WTC11 (cell line): ENCODE results near the gene ZNF76. TPM values are rescaled to one million over a fixed set of nuclear protein-coding genes. Genes with fewer than 3 reads are reported as not detected.

Experiments used
- ATAC-seq: fragments of 200-7000 bp; cut with Tn5 transposase; 2 replicates; pipeline ENCODE4 v1.10.0; 2021; ENCODE audit warnings: mild to moderate bottlenecking, moderate library complexity
- CTCF ChIA-PET: fragments of 300-600 bp; sonication (Branson Sonifier 250); formaldehyde crosslinking; loops from one replicate; lab custom pipeline; 2021; ENCODE audit warnings: antibody characterized with exemption; lab: Charles Lee
- POLR2A ChIA-PET: fragments of 350-600 bp; sonication (Branson Sonifier 250); formaldehyde crosslinking; loops from one replicate; lab custom pipeline; 2021; ENCODE audit warnings: antibody characterized with exemption; lab: Charles Lee
- DNase-seq: peaks from one replicate; pipeline ENCODE4 v3.0.0; 2021; ENCODE audit warnings: low spot score
- H3K27ac Mint-ChIP-seq: 2 replicates; pipeline ENCODE4 v1.8.0; 2021; ENCODE audit warnings: mixed read lengths
- H3K27me3 Mint-ChIP-seq: 2 replicates; pipeline ENCODE4 v1.8.0; 2021; ENCODE audit warnings: low read depth, mild to moderate bottlenecking, moderate library complexity, mixed read lengths
- H3K36me3 Mint-ChIP-seq: 2 replicates; pipeline ENCODE4 v1.8.0; 2021; ENCODE audit warnings: mixed read lengths
- H3K4me1 Mint-ChIP-seq: 2 replicates; pipeline ENCODE4 v1.8.0; 2022; ENCODE audit warnings: mixed read lengths
- H3K4me3 Mint-ChIP-seq: 2 replicates; pipeline ENCODE4 v1.8.0; 2021; ENCODE audit warnings: mild to moderate bottlenecking, moderate library complexity, mixed read lengths
- H3K9me3 Mint-ChIP-seq: 2 replicates; pipeline ENCODE4 v1.8.0; 2021; ENCODE audit warnings: mixed read lengths
- CREB1 ChIP-seq: sonication (generic); formaldehyde crosslinking; IDR thresholded peaks from 2 replicates; pipeline ENCODE4 v1.8.0; 2023; ENCODE audit warnings: mild to moderate bottlenecking, missing genetic modification reagents
- CREM ChIP-seq: sonication (generic); formaldehyde crosslinking; IDR thresholded peaks from 2 replicates; pipeline ENCODE4 v1.8.1; 2022; ENCODE audit warnings: mild to moderate bottlenecking, missing genetic modification reagents, moderate library complexity
- ELF4 ChIP-seq: sonication (generic); formaldehyde crosslinking; IDR thresholded peaks from 2 replicates; pipeline ENCODE4 v1.8.1; 2022; ENCODE audit warnings: low read depth, mild to moderate bottlenecking, moderate library complexity, missing genetic modification reagents
- FOXK1 ChIP-seq: sonication (generic); formaldehyde crosslinking; IDR thresholded peaks from 2 replicates; pipeline ENCODE4 v1.8.0; 2022; ENCODE audit warnings: mild to moderate bottlenecking, moderate library complexity, missing genetic modification reagents
- GRHL2 ChIP-seq: fragments of 250-450 bp; sonication (Bioruptor Pico); IDR thresholded peaks from 2 replicates; pipeline ENCODE4 v1.8.0; 2022; ENCODE audit warnings: mild to moderate bottlenecking, moderate library complexity; ENCODE audit not compliant: insufficient replicate concordance, severe bottlenecking
- JUN ChIP-seq: sonication (generic); formaldehyde crosslinking; IDR thresholded peaks from 2 replicates; pipeline ENCODE4 v1.8.0; 2023; ENCODE audit warnings: mild to moderate bottlenecking, missing genetic modification reagents
- NR1H2 ChIP-seq: sonication (generic); formaldehyde crosslinking; IDR thresholded peaks from 2 replicates; pipeline ENCODE4 v1.9.0; 2021; ENCODE audit warnings: mild to moderate bottlenecking, moderate library complexity, missing genetic modification reagents
- RORB ChIP-seq: fragments of 250-450 bp; sonication (Bioruptor Pico); IDR thresholded peaks from 2 replicates; pipeline ENCODE4 v1.9.0; 2021; ENCODE audit warnings: mild to moderate bottlenecking
- ZNF317 ChIP-seq: sonication (generic); formaldehyde crosslinking; IDR thresholded peaks from 2 replicates; pipeline ENCODE4 v1.8.1; 2023; ENCODE audit warnings: low read depth, mild to moderate bottlenecking, moderate library complexity, missing genetic modification reagents, borderline replicate concordance
- total RNA-seq: library from RNA; stranded (reverse); gene quantifications from 3 replicates; pipeline ENCODE4 v1.2.3, GENCODE V29; 2021
- TF ChIP-seq, protein P1 (sequence below): sonication (generic); formaldehyde crosslinking; IDR thresholded peaks from 2 replicates; pipeline ENCODE4 v1.8.0; 2023; ENCODE audit warnings: mild to moderate bottlenecking, missing genetic modification reagents
- TF ChIP-seq, protein P2 (sequence below): sonication (generic); formaldehyde crosslinking; IDR thresholded peaks from 2 replicates; pipeline ENCODE4 v1.8.0; 2022; ENCODE audit warnings: missing genetic modification reagents
- TF ChIP-seq, protein P3 (sequence below): sonication (generic); formaldehyde crosslinking; IDR thresholded peaks from 2 replicates; pipeline ENCODE4 v1.8.1; 2023; ENCODE audit warnings: mild to moderate bottlenecking, missing genetic modification reagents, moderate library complexity
- TF ChIP-seq, protein P4 (sequence below): fragments of 250-450 bp; sonication (Bioruptor Pico); IDR thresholded peaks from 2 replicates; pipeline ENCODE4 v1.9.0; 2021; ENCODE audit warnings: moderate library complexity, mild to moderate bottlenecking, inconsistent platforms, borderline replicate concordance
- TF ChIP-seq, protein P5 (sequence below): fragments of 250-450 bp; sonication (Bioruptor Pico); IDR thresholded peaks from 2 replicates; pipeline ENCODE4 v1.9.0; 2021; ENCODE audit warnings: mild to moderate bottlenecking, borderline replicate concordance
- TF ChIP-seq, protein P6 (sequence below): sonication (generic); formaldehyde crosslinking; IDR thresholded peaks from 2 replicates; pipeline ENCODE4 v1.8.1; 2023; ENCODE audit warnings: mild to moderate bottlenecking, missing genetic modification reagents
- TF ChIP-seq, protein P7 (sequence below): sonication (generic); formaldehyde crosslinking; IDR thresholded peaks from 2 replicates; pipeline ENCODE4 v1.8.0; 2022; ENCODE audit warnings: mild to moderate bottlenecking, missing genetic modification reagents

The ZNF76 gene
- total RNA-seq, 1 experiment from 2014 or later, result 25.8 TPM

DNA sequence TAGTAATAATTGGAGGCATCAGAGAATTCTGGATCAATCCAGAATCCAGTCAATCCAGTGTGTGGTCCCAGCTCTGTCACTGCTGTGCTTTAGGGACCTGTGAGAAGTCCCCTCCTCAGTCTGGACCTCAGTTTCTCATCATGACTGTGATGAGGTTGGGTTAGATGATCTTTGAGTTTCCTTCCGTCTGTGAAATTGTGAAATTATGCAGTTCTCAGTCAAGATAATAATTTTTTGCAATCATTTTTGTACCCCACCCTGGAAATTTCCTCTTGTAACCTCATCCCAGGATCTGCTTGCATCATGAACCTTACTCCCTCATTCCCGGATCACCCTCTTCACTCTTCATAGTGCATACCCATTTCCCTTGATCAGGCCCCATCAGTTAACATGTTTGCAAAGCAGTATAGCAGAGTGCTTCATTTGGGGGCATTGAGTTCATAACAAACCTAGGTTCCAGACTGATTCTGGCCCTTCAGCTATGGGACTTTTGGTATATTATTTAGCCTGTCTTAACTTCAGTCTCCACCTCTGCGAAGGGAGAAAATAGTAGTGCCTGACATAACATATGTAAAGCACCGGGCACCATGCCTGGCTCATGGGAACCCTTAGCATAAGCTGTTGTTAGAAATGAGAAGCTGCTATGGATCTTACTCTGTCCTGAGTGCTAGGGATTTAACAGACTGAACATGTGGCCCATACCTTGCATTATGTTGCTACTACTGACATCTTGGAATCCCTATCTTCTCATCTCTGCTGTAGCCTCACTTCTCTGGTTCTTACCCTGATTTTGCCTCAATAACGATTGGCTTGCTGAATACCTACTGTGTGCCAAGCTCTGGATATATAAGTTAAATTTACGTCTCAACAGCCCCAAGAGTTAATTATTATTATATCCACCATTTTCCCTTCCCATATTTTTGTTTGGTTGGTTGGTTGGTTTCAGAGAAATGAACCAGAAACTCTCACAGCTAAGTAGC is 1.3 kb downstream of the ZNF76 start (continued):
- TF ChIP-seq, protein P1, sequence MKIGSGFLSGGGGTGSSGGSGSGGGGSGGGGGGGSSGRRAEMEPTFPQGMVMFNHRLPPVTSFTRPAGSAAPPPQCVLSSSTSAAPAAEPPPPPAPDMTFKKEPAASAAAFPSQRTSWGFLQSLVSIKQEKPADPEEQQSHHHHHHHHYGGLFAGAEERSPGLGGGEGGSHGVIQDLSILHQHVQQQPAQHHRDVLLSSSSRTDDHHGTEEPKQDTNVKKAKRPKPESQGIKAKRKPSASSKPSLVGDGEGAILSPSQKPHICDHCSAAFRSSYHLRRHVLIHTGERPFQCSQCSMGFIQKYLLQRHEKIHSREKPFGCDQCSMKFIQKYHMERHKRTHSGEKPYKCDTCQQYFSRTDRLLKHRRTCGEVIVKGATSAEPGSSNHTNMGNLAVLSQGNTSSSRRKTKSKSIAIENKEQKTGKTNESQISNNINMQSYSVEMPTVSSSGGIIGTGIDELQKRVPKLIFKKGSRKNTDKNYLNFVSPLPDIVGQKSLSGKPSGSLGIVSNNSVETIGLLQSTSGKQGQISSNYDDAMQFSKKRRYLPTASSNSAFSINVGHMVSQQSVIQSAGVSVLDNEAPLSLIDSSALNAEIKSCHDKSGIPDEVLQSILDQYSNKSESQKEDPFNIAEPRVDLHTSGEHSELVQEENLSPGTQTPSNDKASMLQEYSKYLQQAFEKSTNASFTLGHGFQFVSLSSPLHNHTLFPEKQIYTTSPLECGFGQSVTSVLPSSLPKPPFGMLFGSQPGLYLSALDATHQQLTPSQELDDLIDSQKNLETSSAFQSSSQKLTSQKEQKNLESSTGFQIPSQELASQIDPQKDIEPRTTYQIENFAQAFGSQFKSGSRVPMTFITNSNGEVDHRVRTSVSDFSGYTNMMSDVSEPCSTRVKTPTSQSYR (CRISPR knock-in tag), result no peak
- TF ChIP-seq, protein P2, sequence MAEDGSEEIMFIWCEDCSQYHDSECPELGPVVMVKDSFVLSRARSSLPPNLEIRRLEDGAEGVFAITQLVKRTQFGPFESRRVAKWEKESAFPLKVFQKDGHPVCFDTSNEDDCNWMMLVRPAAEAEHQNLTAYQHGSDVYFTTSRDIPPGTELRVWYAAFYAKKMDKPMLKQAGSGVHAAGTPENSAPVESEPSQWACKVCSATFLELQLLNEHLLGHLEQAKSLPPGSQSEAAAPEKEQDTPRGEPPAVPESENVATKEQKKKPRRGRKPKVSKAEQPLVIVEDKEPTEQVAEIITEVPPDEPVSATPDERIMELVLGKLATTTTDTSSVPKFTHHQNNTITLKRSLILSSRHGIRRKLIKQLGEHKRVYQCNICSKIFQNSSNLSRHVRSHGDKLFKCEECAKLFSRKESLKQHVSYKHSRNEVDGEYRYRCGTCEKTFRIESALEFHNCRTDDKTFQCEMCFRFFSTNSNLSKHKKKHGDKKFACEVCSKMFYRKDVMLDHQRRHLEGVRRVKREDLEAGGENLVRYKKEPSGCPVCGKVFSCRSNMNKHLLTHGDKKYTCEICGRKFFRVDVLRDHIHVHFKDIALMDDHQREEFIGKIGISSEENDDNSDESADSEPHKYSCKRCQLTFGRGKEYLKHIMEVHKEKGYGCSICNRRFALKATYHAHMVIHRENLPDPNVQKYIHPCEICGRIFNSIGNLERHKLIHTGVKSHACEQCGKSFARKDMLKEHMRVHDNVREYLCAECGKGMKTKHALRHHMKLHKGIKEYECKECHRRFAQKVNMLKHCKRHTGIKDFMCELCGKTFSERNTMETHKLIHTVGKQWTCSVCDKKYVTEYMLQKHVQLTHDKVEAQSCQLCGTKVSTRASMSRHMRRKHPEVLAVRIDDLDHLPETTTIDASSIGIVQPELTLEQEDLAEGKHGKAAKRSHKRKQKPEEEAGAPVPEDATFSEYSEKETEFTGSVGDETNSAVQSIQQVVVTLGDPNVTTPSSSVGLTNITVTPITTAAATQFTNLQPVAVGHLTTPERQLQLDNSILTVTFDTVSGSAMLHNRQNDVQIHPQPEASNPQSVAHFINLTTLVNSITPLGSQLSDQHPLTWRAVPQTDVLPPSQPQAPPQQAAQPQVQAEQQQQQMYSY (CRISPR knock-in tag), result no peak
- TF ChIP-seq, protein P3, sequence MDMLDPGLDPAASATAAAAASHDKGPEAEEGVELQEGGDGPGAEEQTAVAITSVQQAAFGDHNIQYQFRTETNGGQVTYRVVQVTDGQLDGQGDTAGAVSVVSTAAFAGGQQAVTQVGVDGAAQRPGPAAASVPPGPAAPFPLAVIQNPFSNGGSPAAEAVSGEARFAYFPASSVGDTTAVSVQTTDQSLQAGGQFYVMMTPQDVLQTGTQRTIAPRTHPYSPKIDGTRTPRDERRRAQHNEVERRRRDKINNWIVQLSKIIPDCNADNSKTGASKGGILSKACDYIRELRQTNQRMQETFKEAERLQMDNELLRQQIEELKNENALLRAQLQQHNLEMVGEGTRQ (CRISPR knock-in tag), result no peak
- TF ChIP-seq, protein P4, sequence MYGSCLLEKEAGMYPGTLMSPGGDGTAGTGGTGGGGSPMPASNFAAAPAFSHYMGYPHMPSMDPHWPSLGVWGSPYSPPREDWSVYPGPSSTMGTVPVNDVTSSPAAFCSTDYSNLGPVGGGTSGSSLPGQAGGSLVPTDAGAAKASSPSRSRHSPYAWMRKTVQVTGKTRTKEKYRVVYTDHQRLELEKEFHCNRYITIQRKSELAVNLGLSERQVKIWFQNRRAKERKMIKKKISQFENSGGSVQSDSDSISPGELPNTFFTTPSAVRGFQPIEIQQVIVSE (CRISPR knock-in tag), result no peak
- TF ChIP-seq, protein P5, sequence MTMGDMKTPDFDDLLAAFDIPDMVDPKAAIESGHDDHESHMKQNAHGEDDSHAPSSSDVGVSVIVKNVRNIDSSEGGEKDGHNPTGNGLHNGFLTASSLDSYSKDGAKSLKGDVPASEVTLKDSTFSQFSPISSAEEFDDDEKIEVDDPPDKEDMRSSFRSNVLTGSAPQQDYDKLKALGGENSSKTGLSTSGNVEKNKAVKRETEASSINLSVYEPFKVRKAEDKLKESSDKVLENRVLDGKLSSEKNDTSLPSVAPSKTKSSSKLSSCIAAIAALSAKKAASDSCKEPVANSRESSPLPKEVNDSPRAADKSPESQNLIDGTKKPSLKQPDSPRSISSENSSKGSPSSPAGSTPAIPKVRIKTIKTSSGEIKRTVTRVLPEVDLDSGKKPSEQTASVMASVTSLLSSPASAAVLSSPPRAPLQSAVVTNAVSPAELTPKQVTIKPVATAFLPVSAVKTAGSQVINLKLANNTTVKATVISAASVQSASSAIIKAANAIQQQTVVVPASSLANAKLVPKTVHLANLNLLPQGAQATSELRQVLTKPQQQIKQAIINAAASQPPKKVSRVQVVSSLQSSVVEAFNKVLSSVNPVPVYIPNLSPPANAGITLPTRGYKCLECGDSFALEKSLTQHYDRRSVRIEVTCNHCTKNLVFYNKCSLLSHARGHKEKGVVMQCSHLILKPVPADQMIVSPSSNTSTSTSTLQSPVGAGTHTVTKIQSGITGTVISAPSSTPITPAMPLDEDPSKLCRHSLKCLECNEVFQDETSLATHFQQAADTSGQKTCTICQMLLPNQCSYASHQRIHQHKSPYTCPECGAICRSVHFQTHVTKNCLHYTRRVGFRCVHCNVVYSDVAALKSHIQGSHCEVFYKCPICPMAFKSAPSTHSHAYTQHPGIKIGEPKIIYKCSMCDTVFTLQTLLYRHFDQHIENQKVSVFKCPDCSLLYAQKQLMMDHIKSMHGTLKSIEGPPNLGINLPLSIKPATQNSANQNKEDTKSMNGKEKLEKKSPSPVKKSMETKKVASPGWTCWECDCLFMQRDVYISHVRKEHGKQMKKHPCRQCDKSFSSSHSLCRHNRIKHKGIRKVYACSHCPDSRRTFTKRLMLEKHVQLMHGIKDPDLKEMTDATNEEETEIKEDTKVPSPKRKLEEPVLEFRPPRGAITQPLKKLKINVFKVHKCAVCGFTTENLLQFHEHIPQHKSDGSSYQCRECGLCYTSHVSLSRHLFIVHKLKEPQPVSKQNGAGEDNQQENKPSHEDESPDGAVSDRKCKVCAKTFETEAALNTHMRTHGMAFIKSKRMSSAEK, result no peak
- TF ChIP-seq ZNF317 (CRISPR knock-in tag), result no peak

DNA sequence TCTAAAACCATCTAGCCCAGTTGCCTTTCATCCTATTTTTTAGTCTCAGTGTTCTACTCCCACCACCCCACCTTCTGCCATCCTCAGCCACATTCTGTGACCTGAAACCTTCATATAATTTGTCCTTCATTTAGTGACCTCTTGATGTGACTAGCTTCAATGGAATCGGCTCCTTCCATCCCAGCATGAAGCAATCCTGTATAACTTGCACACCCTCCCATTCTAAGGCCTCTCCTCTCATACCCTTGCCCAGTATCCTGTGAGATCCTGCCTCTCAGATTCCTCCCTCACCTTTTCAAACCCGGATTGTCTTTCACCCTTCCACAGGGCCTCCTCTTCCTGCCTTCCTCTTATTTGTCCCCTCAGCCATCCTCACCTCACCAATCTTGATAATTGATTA is 3.1 kb downstream of the ZNF76 start:
- TF ChIP-seq CREB1 (CRISPR knock-in tag), result no peak
- no peak for TF ChIP-seq NR1H2 (CRISPR knock-in tag)
- TF ChIP-seq, protein P6, sequence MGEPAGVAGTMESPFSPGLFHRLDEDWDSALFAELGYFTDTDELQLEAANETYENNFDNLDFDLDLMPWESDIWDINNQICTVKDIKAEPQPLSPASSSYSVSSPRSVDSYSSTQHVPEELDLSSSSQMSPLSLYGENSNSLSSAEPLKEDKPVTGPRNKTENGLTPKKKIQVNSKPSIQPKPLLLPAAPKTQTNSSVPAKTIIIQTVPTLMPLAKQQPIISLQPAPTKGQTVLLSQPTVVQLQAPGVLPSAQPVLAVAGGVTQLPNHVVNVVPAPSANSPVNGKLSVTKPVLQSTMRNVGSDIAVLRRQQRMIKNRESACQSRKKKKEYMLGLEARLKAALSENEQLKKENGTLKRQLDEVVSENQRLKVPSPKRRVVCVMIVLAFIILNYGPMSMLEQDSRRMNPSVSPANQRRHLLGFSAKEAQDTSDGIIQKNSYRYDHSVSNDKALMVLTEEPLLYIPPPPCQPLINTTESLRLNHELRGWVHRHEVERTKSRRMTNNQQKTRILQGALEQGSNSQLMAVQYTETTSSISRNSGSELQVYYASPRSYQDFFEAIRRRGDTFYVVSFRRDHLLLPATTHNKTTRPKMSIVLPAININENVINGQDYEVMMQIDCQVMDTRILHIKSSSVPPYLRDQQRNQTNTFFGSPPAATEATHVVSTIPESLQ (CRISPR knock-in tag), result no peak
- no peak for TF ChIP-seq JUN (CRISPR knock-in tag)
- TF ChIP-seq, protein P7, sequence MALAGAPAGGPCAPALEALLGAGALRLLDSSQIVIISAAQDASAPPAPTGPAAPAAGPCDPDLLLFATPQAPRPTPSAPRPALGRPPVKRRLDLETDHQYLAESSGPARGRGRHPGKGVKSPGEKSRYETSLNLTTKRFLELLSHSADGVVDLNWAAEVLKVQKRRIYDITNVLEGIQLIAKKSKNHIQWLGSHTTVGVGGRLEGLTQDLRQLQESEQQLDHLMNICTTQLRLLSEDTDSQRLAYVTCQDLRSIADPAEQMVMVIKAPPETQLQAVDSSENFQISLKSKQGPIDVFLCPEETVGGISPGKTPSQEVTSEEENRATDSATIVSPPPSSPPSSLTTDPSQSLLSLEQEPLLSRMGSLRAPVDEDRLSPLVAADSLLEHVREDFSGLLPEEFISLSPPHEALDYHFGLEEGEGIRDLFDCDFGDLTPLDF (CRISPR knock-in tag), result no peak
- no peak for TF ChIP-seq ELF4 (CRISPR knock-in tag)
- no peak for TF ChIP-seq CREM (CRISPR knock-in tag)
- no peak for TF ChIP-seq FOXK1
- TF ChIP-seq GRHL2 (CRISPR knock-in tag), result no peak
- no peak for TF ChIP-seq RORB

More for the DNA sequence above, 3.1 kb downstream of the ZNF76 start:
- CTCF ChIA-PET, result no interaction called here
- no peaks in the 10 kb centered on the region for H3K9me3 Mint-ChIP-seq
- POLR2A ChIA-PET, result no interaction called here
- H3K4me1 Mint-ChIP-seq, result peaks cover 12% of the 10 kb centered on the region
- H3K27ac Mint-ChIP-seq, result no peak overlapping the region
- H3K4me3 Mint-ChIP-seq, result no peak overlapping the region
- DNase-seq, result no peak
- no peaks in the 10 kb centered on the region for H3K36me3 Mint-ChIP-seq
- ATAC-seq, result no peak
- H3K27me3 Mint-ChIP-seq, result no peaks in the 10 kb centered on the region
